ENCODE results near the gene FTCD.

The FTCD gene

GRCh38 chr21:46092026-46092764 lies 63.2 kb downstream of the FTCD start:
- DNase-seq: peak; percentile 98

- DNase-seq: no peak
Observed at GRCh38 chr21:46091631-46092025, 63.8 kb downstream of the FTCD start.

- no peak for DNase-seq
Observed at GRCh38 chr21:46091118-46091517, 64.3 kb downstream of the FTCD start.

- DNase-seq: no peak
Observed at GRCh38 chr21:46089285-46089684, 66.1 kb downstream of the FTCD start.

GRCh38 chr21:46088189-46088588 lies 67.2 kb downstream of the FTCD start:
- no peak for DNase-seq

DNA sequence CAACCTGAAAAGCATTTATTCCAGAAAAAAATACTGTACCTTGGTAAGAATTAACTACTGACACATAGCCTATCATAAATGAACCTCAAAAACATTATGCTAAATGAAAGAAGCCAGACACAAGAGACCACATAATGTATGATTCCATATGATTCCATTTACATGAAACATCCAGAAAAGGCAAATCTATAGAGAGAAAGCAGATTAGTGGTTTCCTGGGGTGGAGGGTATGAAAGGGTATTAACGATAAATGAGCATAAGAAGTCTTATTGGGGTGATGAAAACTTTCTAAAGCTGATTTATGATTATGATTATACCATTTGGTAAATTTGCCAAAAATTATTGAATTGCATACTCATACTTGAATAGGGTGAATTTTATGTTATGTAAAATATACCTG lies 67.7 kb downstream of the FTCD start:
- no peak for DNase-seq

Data from fibroblast of skin of back (primary cell).